ENCODE results near the gene KMT2B. TPM values are rescaled to one million over a fixed set of nuclear protein-coding genes. Genes with fewer than 3 reads are reported as not detected.

Gene KMT2B
- polyA plus RNA-seq, 1 donor from 2014 or later = 2.7 TPM

Other genes with a start within 250 kb of the KMT2B start
- gene KRTDAP, start 227.5 kb upstream of the KMT2B start, polyA plus RNA-seq = not detected
- gene DMKN, start 204.4 kb upstream of the KMT2B start, polyA plus RNA-seq = 1.1 TPM
- not detected for gene SBSN, start 189.7 kb upstream of the KMT2B start, polyA plus RNA-seq
- gene GAPDHS, start 184.5 kb upstream of the KMT2B start, polyA plus RNA-seq = not detected
- gene TMEM147, start 172.4 kb upstream of the KMT2B start, polyA plus RNA-seq = 146 TPM
- gene ATP4A, start 154.3 kb upstream of the KMT2B start, polyA plus RNA-seq = not detected
- gene PMIS2, start 131.8 kb upstream of the KMT2B start, polyA plus RNA-seq = not detected
- 11.4 TPM for gene HAUS5, start 105.3 kb upstream of the KMT2B start, polyA plus RNA-seq
- gene RBM42, start 89.0 kb upstream of the KMT2B start, polyA plus RNA-seq = 76.5 TPM
- 0.50 TPM for gene ETV2, start 76.3 kb upstream of the KMT2B start, polyA plus RNA-seq
- 814 TPM for gene COX6B1, start 69.7 kb upstream of the KMT2B start, polyA plus RNA-seq
- not detected for gene UPK1A, start 51.5 kb upstream of the KMT2B start, polyA plus RNA-seq
- 31.6 TPM for gene ZBTB32, start 13.4 kb upstream of the KMT2B start, polyA plus RNA-seq
- 140 TPM for gene IGFLR1, start 24.4 kb downstream of the KMT2B start, polyA plus RNA-seq
- gene U2AF1L4, start 27.4 kb downstream of the KMT2B start, polyA plus RNA-seq = 74.8 TPM
- 85.0 TPM for gene PSENEN, start 27.6 kb downstream of the KMT2B start, polyA plus RNA-seq
- 8.2 TPM for gene LIN37, start 30.6 kb downstream of the KMT2B start, polyA plus RNA-seq
- gene HSPB6, start 39.0 kb downstream of the KMT2B start, polyA plus RNA-seq = not detected
- 7.3 TPM for gene PROSER3, start 40.2 kb downstream of the KMT2B start, polyA plus RNA-seq
- not detected for gene ARHGAP33, start 57.6 kb downstream of the KMT2B start, polyA plus RNA-seq
- not detected for gene PRODH2, start 94.8 kb downstream of the KMT2B start, polyA plus RNA-seq
- not detected for gene NPHS1, start 134.5 kb downstream of the KMT2B start, polyA plus RNA-seq
- not detected for gene KIRREL2, start 138.9 kb downstream of the KMT2B start, polyA plus RNA-seq
- not detected for gene APLP1, start 150.6 kb downstream of the KMT2B start, polyA plus RNA-seq
- 28.6 TPM for gene NFKBID, start 182.5 kb downstream of the KMT2B start, polyA plus RNA-seq
- 118 TPM for gene HCST, start 184.5 kb downstream of the KMT2B start, polyA plus RNA-seq
- 13.7 TPM for gene TYROBP, start 190.3 kb downstream of the KMT2B start, polyA plus RNA-seq
- 0.15 TPM for gene LRFN3, start 218.4 kb downstream of the KMT2B start, polyA plus RNA-seq

Measured in IgD-negative memory B cell (primary cell).